Stimulated activated CD8-positive, alpha-beta memory T cell treated with anti-CD3 and anti-CD28 coated beads, Interleukin-12 subunit alpha, Interleukin-12 subunit beta, amount 100 ng/mL, for 1 hour (primary cell): Measurements from ENCODE around the gene P3H3.
A peak's percentile ranks its signal among the peaks of the same experiment; 100 is the strongest.
"Not testable (repeated sequence)": the region's sequence is repeated elsewhere in the genome, so short reads cannot be mapped to it uniquely, and the experiment has no call there.

Experiments
- DNase-seq: peaks from one replicate; pipeline ENCODE4 v3.0.0-alpha.2; 2020; ENCODE audit warnings: low read depth

Gene P3H3

DNA sequence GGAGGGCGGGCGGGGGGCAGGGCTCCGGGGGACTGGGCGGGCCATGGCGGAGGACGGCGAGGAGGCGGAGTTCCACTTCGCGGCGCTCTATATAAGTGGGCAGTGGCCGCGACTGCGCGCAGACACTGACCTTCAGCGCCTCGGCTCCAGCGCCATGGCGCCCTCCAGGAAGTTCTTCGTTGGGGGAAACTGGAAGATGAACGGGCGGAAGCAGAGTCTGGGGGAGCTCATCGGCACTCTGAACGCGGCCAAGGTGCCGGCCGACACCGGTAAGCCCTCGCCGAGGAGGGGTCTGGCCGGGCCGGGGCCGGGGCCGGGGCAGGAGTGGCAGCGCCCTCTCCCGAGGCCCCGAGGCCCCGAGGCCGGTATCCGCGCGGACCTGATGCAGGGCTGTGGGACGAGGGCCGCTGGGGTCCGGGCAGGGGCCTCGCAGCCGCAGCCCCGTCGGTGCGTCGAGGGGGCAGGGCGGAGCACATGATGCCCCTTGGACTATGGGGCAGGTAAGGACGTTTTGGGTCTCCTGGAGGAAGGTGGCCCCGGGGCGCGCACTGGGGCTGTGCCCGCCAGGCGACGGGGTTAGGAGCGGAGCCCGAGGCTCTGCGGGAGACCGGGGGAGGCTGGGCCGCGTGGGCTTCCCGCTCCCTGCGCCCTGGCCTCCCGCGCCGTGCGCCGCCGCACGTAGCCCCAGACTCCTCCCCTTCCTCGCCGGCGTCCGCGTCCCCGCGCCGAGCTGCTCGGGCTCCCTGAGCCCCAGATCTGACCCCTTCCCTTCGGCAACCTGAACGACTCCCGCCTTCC is 39.4 kb downstream of the P3H3 start, which contains the start of gene TPI1:
Gene TPI1, plus strand, starts transcription at position 119 of the 798 bp plus-strand sequence. Its CDS starts 36 bp downstream, at position 155.
- DNase-seq = peak; percentile 56

DNA sequence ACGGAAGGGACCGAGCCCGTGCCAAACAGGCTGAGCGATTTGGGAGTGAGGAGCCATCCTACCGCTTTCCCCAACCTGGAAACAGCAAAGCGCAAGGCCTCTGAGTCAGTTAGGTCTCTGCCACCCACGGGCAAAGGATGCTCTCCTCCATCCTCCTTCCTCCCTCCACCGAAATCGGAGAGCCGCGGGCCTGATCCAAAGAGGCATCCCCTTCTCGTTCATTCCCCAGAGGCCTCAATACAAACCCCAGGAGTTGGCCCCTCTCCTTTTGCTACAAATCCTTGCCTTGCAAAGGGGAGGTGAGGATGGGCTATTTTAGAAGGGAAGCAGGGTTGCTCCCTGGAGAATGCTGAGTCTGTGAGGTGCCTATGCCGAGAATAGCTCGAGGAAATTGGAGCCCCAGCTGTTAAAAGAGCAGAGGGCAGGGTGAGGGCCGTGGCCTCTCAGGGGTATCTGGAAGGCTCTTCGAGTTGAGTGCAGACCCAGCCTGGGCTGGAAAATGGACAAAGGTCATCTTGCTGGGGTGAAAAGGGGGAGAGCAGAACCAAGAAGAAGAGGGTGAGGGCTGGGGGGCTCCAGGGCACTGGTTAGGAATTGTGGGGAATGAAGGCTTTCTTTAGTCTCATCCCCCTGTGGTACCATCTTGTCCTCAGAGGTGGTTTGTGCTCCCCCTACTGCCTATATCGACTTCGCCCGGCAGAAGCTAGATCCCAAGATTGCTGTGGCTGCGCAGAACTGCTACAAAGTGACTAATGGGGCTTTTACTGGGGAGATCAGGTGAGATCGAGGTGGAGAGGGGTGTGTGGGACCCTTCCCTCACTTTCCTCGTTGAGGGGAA is 40.2 kb downstream of the P3H3 start:
- no peak for DNase-seq

DNA sequence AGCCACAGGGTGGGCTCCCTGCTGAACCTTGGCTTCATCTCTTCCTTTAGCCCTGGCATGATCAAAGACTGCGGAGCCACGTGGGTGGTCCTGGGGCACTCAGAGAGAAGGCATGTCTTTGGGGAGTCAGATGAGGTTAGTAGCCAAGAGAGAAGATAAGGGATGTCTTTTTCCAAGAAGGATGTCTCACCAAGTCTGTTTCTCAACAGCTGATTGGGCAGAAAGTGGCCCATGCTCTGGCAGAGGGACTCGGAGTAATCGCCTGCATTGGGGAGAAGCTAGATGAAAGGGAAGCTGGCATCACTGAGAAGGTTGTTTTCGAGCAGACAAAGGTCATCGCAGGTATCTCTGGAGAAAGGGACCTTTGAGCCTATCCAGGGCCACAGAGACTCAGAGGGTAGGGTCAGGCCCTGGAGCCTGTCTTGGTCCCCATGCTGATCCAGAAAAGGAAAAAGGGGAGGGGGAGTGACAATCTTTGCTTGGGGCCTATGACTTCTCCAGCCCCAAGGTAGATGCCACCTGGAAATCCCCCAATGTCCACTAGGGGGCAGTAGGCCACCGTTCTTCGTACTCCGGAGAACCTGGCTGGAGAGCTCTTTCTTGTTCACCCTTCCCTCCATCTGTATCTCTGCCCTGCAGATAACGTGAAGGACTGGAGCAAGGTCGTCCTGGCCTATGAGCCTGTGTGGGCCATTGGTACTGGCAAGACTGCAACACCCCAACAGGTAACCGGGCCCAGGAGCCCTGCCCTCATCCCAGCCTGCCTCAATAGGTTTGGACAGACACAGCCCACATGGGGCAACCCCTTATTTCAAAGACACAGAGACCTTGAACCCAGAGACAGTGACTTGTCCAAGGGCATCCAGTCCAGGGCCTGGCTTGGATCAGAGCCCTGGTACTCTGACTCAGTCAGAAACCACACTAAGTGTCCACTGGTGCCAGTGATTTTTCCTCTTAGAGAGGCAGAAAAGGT is 41.1 kb downstream of the P3H3 start:
- DNase-seq = peak; percentile 76

DNA sequence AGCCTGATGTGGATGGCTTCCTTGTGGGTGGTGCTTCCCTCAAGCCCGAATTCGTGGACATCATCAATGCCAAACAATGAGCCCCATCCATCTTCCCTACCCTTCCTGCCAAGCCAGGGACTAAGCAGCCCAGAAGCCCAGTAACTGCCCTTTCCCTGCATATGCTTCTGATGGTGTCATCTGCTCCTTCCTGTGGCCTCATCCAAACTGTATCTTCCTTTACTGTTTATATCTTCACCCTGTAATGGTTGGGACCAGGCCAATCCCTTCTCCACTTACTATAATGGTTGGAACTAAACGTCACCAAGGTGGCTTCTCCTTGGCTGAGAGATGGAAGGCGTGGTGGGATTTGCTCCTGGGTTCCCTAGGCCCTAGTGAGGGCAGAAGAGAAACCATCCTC is 42.1 kb downstream of the P3H3 start:
- not testable (repeated sequence) for DNase-seq

DNA sequence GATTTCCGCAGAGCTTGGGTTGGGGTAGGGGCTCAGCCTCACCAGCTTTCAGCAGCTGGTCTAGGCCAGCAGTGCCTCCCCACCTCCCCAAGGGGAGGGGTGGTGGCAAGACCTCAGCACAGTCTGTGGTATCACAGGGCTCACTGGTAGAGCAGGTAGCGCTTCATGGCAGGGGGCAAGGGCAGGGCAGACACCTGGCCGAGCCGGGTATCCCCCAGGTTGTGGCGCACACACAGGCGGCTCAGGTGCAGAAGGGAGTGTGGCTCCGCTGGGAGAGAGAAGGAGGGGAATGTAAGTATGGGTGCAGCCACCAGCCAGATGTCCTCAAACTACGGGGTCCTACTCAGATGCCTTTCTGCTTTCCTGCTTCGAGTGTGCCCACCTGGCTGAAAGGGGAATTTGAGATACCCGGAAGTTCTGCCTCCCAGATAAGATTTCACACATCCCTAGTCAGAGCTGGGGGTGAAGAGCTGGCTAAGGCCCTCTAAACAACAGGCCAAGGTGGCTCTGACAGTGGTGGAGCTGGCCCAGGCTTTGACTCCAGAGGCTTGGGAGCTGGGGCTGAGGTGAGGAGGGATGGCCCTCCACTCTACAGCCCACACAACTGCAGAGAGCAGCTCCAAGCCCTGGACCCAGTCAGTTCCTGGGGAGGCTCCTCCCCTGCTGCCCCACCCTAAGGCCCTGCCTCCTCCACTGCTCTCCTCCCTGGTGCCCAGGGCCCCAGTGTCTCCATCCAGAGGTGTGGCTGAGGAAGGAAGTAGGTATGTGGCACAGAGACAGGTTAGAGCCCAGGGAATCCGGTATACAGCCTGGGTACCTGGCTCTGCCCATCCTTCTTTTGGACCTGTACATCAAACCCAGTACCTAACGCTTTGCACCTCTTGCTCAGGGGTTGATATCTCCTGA is 43.1 kb downstream of the P3H3 start:
- no peak for DNase-seq

DNA sequence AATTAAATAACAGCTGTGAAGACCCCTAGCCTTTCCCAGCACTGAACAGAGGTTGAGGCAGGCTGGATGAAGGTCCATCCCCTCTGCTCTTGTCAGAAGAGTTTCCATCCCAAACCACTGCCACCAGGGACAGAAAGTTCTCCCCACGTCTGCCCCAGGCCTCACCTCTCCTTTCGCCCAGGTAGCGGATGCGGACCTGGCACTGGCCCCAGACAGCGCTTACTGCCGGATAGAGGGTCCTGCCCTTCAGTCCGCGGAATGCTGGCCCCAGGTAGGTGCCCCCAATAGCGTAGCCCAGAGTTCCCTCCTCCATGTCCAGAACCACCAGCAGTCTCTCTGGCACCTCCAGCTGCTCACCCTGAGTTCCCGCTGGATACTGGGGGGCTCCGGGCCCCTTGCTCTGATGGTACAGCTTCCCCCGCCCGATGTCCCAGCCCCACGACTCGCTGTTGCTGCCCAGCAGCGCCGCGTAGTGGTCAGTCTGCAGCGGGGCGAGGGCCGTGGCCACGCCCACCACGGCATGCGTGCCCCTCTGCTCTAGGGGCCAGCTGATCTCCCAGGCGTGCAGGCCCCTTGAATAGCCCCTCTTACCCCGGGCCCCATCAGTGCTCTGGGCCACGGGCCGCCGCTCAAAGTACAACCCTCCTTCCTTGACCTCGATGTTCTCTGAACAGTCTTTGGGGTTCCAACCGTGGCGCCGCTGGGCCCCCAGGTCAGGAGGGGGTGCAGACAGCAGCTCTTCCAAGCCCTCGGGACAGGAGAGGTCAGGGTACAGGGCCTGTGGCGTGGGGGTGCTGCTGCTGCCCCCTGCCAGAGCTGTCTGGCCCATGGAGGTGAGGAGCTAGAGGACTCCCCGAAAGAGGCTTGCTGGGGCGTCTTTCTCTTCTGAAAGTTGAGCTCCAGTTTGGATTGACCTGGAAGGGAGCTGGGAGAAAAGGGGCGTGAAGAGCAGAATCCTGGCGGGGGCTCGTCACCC is 44.2 kb downstream of the P3H3 start:
- DNase-seq = peak; percentile 71

DNA sequence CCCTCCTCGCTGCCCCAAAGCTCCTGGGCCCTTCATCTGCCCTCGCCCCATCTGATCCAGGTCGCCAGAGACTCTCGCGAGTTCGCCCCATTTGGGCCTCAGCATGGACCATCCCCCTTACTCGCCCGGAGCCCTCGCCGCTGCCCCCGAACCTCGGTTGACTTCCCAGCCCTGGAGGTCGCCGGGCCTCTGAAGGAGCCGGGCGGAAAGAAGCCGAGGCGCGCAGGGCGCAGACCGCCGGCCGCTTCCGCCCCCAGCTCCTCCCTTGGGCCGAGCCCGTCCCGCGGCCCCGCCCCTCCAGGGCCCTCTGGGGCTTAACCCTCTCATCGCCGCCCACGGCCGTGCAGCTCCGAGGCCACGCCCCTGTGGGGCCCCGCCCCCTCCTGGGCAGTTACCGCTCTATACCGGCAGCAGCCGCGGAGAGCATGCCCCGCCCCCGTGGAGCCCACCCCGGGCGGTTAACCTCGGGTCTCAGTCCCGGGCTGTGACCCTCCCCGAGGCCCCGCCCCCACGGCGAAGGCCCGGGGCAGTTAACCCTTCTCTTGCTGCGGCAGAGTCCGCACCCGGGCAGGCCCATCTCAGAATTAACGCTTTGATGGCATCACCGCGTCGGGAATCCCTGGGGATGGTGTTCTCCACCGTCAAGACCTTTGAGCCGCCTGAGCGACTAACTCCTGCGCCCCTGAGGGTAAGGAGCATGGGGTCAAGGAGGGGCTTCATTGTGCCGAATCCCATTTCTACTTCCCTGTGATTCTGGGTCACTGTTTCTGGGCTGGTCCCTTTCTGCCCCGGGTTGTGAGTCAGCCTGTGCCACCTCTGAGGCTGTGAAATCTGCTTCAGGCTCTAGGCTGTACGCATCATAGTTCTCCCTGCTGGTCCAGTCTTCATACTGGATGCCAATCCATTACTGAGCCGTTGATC is 45.1 kb downstream of the P3H3 start, which contains the start of gene SPSB2:
Gene SPSB2, minus strand, starts transcription at position 210 of the 921 bp plus-strand sequence. CDS start 402 bp downstream, outside the sequence.
- peak; percentile 98 for DNase-seq

DNA sequence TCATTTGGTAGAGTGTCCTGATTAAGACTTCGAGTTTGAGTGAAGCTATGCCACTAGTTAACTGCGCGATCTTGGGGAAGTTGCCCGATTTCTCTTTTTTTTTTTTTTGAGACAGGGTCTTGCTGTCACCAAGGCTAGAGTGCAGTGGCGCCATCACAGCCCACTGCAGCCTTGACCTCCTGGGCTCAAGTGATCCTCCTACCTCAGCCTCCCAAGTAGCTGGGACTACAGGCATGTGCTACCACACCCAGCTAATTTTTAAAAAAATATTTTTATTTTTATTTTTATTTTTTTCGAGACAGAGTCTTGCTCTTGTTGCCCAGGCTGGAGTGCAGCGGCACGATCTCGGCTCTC is 45.8 kb downstream of the P3H3 start:
- DNase-seq = not testable (repeated sequence)

DNA sequence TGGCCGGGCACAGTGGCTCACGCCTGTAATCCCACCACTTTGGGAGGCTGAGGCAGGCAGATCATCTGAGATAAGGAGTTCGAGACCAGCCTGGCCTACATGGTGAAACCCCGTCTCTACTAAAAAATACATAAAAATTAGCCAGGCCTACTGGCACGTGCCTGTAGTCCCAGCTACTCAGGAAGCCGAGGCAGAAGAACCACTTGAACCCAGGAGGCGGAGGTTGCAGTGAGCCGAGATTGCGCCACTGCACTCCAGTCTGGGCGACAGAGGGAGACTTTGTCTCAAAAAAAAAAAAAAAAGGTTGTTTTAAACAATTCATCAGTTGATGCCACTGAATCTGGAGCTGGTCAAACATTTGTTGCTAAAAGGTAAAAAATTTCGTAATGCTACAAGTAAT is 51.6 kb downstream of the P3H3 start:
- DNase-seq = not testable (repeated sequence)

DNA sequence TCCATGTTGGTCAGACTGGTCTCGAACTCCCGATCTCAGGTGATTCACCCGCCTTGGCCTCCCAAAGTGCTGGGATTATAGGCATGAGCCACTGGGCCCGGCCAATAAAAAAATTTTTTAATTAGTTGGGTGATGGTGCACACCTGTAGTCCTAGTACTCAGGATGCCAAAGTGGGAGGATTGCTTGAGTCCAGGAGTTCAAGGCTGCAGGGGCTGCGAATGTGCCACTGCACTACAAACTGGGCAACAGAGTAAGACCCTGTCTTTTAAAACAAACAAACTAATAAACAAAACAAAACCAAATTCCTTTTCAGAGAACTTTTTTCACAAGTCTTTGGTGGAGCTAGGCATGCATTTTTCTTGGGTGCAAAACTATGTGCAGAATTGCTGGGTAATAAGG is 55.0 kb downstream of the P3H3 start:
- no peak for DNase-seq

DNA sequence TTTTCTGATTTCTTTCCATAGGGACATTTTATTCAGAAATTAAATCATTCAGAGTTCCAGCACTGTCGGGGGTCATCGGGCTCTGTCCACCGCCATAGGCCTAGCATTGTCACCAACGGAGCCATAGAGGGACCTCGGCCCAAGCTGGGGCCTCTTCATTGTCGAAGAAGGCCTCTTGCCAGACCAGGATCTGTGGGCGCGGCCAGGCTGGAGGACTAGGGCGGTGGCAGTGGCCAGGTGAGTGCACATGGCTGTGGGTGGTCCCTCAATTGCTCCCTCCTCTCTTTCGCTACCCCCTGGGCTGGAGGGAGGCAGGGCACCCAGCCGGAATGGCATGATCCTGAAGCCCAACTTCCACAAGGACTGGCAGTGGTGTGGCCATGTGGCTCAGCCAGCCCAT is 55.5 kb downstream of the P3H3 start:
- no peak for DNase-seq

DNA sequence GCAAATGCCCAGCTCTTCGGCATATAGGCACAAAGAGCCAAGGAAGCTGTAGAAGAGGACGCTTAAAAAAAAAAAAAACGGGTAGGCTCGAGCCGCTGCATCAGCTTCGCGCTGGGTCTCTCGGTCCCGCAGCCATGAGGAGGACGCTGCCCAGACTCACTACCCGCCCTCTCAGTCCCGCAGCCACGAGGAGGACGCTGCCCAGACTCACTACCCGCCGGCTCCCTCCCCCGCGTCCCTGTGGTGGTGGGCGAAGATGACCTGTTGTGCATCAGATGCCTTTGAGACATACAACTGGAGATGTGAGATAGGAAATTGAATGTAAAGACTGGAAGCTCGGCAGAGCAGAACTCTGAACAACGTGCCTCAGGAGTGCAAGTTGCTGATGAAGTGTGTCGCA is 56.3 kb downstream of the P3H3 start:
- no peak for DNase-seq

DNA sequence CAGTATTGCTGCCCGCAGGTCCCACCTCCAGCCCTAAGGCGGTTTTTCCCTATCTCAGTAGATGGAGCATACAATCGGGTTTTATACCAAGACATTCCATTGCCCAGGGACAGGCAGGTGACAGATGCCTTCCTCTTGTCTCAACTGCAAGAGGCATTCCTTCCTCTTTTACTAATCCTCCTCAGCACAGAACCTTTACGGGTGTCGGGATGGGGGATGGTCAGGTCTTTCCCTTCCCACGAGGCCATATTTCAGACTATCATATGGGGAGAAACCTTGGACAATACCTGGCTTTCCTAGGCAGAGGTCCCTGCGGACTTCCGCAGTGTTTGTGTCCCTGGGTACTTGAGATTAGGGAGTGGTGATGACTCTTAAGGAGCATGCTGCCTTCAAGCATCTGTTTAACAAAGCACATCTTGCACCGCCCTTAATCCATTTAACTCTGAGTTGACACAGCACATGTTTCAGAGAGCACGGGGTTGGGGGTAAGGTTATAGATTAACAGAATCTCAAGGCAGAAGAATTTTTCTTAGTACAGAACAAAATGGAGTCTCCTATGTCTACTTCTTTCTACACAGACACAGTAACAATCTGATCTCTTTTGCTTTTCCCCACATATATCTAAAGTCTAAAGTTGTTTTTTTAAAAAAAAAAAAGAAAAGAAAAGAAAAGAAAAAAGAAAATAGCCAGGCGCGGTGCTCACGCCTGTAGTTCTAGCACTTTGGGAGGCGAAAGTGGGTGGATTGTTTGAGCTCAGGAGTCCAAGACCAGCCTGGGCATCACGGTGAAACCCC is 58.2 kb downstream of the P3H3 start:
- DNase-seq = not testable (repeated sequence)

DNA sequence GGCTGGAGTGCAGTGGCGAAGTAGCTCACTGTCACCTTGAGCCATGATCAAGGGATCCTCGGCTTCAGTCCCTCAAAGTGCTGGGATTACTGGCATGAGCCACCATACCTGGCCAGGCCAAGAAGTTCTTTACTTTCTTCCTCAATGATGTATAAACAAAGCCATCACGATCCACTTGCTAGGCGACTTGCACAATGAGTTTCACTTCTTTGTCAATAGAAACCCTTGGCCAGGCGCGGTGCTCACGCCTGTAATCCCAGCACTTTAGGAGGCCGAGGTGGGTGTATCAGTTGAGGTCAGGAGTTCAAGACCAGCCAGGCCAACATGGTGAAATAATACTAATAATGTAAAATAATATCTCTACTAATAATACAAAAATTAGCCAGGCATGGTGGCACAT is 59.3 kb downstream of the P3H3 start:
- DNase-seq = no peak

DNA sequence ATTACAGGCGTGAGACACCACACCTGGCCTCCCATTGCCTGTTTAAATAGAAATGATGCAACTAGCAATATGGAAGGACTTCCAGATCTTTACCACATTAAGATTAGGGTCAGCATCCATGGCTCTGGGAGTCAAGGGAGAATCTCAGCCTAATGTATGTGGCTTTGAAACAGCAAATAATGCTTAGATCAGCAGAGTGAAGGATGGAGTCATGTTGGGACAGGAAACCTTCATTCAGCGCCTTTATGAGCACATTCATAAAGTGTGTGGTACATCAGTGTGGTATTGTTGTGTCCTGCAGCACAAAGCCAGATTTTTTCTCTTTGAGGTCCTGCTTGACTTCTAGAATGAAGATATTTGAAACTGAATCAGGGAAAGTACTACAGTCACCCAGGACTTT is 60.2 kb downstream of the P3H3 start:
- DNase-seq = no peak

DNA sequence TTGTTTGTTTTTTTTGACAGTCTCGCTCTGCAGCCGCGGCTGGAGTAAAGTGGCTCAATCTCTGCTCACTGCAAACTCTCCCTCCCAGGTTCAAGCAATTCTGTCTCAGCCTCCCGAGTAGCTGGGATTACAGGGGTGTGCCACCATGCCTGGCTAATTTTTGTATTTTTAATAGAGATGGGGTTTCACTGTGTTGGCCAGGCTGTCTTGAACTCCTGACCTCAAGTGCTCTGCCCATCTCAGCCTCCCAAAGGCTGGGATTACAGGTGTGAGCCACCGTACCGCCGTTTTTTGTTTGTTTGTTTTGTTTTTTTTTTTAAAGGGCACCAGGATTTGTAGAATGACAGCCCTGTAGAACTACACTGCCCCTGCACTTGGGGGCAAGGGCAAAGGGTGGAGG is 60.6 kb downstream of the P3H3 start:
- DNase-seq = not testable (repeated sequence)
